ENCODE results near the gene IL34.
"Not testable (repeated sequence)": the region's sequence is repeated elsewhere in the genome, so short reads cannot be mapped to it uniquely, and the experiment has no call there.

The IL34 gene

GRCh38 chr16:70659546-70659945 lies 13.2 kb downstream of the IL34 start:
- no peak for DNase-seq (ENCODE audit: low read depth)

GRCh38 chr16:70659953-70660671 lies 13.8 kb downstream of the IL34 start:
- no peak for DNase-seq (ENCODE audit: low read depth)

GRCh38 chr16:70660672-70661350 lies 14.5 kb downstream of the IL34 start:
- DNase-seq (ENCODE audit: low read depth) = no peak

DNA sequence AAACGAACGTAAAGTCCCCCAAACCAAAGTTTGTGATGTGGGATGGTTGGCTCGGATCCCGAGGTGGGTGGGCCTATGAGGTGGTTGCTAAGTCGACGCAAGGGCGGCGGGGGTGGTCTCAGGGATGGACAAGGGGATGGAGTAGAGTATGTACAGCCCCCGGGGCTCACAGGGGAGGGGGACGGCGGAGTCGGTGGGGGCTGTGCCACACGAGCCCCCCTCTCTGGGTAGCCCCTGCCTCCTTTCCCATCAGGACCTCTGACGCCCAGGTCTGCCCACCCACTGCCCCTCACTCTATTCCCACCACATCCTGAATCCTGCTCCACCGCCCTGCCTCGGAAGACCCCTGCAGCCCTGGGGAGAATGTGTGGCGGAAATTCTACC lies 15.2 kb downstream of the IL34 start:
- DNase-seq (ENCODE audit: low read depth) = no peak

DNA sequence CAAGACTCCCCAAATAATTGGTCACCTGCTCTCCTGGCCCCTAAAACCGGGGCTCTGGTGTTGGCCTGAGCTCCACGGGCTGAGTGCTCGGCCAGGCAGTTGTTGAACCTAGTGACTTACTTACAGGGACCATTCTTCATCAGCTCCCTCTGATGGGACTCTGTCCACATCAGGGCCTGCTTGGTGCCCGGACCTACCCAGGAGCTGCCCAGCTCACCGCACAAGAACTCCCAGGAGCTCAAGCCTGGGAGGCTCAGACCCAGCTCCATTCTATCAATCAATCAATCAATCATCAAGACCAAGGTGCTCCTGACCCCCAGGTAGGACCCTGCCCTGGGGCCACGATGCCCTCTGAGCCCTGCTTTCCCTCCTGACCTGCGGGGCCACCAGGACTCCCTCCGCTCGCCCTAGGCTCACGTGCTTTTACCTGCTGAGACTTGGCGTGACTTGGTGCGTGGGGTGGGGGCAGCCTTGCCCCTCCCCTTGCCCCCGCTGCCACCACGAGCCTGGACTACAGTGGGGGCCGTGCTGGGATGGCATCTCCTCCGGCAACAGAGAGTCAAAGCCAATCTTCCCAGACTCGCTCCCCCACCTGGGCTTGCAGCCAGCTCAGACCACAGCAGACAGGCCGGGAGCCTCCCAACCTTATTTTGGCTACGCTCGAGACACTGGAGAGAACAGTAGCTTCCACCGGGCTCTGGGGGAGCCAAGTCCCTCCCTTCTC lies 15.7 kb downstream of the IL34 start:
- DNase-seq (ENCODE audit: low read depth) = no peak

DNA sequence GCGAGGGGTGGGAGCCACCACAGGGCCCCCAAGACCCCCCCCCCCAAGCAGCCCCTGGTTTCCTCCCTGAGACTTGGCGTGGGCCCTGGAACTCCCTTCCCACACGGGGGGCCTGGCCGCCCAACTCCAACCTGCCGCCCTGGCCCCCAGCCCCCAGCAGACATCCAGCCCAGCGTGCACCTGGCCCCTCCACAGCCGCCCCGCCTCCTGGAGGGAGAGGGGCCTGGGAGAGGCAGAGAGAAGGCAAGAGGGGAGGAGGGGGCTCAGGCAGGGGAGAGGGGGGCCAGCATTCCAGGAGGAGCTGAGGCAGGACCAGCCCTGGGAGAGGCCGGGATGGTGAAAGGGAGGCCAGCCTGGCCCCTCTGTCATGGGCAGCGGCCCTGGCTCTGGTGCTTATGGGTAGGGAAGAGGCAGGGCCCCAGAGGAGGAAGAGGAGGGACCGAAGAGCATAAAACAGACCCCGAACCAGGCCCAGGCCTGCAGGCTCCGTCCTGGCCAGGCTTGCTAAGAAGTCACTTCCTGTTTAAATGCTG lies 16.7 kb downstream of the IL34 start:
- DNase-seq (ENCODE audit: low read depth) = no peak

DNA sequence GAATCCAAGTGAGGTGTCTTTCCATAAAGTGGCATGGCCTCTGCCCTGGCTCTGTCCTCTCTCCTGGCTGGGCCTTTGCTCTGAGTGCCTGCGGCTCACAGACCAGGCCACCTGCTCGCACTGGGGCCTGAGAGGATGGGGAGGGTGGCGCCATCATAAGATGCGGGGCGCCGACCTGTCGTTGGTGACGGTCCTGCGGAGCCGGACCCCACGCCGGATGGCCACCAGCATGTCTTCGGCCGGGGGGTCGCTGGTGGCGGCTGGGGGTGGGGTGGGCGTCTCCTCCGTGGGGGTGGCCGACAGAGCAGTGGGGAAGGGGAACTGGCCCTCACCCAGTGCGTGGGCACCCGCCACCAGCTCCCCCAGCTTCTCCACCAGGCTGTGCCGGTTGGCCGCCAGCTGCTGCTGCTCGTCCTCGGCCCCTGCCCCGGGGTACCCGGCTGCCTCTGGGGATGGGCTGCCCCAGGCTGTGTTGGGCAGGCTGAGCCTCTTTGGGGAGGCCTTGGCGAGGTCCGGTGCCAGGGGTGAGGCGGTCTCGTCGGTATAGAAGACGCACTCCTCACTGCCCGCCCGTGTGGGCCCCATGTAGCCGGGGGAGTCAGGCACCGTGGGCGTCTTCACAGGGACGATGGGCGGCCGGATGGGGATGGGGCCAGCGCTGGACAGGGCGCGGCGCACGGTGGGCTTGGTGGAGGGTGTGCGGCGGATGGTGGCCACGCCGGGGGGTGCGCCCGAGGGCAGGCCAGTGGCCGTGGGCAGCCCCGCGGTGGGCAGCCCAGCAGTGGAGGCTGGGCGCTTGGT lies 17.4 kb downstream of the IL34 start:
- DNase-seq (ENCODE audit: low read depth) = no peak

GRCh38 chr16:70664325-70665112 lies 18.2 kb downstream of the IL34 start:
- DNase-seq (ENCODE audit: low read depth) = no peak

DNA sequence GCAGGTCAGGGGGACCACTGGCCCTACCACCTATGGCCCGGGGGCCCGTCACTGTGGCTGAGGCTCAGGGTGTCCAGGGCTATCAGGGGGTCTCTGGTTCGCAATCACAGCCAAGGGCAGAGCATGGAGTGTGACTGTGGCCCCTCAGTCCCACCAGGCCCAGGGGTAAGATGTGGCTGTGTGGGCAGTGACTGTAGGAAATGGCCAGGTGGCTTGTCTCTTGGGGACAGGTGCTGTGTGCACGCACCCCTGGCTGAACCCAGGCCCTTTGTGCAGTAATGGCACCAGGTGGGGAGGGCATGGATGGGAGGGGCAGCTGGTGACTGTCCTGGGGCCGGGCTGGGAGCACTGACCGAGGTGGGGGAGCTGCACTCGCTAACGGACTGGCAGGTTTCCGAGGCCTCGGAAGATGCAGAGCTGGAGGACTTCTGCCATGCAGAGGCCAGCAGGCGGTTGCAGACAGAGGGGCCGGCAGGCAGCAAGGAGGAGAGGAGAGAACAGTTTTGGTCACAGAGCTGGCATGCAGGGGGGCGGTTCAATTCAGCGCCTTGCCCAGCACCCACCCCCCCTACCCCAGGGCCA lies 18.8 kb downstream of the IL34 start:
- DNase-seq (ENCODE audit: low read depth) = no peak

DNA sequence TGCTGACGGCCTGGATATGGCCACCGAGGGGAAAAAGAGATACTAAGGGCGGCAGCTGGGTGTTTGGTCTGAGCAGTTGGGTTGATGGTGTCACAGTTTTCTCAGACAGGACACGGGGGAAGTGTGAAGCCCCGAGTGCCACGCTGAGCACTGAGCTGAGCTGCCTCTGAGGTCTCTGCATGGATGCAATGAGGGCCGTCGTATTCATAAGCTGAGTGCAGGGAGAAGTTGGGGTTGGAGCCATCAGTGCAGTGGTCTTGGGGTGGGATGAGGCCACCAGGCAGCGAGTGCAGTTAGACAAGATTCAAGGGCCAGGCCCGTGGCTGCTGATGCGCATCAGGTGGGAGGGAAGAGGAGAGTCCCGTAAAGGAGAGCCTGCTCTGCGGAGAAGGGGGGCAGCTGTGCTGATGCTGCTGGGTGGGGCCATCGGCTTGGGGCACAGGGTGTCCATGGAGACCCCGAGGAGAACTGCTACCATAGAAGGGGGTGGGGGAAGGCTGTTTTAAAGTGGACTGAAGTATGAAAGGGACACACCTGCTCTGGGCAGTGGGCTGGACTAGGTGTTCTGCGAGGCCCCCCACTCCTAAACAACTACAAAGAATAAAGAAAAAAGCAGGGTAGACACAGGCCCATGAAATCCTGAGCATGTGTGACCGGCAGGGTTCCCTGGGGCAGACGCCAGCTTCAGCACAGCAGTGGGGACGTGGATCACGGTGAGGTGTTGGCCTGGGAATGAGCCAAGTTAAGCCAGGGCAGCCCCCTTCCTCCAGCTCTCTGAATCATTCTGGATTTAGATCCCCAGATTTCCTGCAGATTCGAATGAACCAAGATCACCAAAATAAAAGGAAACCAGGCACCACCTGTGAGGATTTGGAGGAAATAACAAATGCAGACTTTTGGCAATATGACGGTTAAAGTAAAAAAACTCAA lies 19.7 kb downstream of the IL34 start:
- DNase-seq (ENCODE audit: low read depth) = no peak

DNA sequence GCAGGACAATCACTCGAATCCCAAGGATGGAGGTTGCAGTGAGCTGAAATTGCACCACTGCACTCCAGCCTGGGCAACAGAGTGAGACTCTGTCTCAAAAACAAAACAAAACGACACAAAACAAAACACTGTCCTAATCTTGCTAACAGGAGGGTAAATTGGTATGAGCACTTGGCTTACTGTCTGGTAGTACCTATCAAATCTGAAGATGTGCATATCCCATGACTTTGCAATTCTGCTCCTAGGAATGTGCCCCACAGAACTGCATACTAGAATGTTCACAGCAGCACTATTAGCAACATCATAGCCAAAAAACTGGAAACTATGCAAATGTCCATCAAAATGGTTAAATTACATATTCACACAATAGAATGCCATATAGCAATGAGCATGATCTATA lies 23.8 kb downstream of the IL34 start:
- DNase-seq (ENCODE audit: low read depth) = no peak

DNA sequence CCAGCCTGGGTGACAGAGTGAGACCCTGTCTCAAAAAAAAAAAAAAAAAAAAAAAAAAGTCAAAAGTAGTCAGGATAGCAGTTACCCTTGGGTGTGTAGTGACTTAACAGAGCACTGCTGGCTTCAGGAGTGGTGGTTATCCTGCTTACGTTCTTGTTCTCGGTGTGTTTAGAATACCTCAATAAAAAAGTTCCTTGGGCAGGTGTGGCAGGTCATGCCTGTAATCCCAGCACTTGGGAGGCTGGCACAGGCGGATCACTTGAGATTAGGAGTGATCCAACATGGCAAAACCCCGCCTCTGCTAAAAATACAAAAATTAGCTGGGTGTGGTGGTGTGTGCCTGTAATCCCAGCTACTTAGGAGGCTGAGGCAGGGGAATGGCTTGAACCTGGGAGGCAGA lies 24.6 kb downstream of the IL34 start:
- DNase-seq (ENCODE audit: low read depth) = not testable (repeated sequence)

GRCh38 chr16:70674221-70675014 lies 28.1 kb downstream of the IL34 start:
- DNase-seq (ENCODE audit: low read depth) = no peak

DNA sequence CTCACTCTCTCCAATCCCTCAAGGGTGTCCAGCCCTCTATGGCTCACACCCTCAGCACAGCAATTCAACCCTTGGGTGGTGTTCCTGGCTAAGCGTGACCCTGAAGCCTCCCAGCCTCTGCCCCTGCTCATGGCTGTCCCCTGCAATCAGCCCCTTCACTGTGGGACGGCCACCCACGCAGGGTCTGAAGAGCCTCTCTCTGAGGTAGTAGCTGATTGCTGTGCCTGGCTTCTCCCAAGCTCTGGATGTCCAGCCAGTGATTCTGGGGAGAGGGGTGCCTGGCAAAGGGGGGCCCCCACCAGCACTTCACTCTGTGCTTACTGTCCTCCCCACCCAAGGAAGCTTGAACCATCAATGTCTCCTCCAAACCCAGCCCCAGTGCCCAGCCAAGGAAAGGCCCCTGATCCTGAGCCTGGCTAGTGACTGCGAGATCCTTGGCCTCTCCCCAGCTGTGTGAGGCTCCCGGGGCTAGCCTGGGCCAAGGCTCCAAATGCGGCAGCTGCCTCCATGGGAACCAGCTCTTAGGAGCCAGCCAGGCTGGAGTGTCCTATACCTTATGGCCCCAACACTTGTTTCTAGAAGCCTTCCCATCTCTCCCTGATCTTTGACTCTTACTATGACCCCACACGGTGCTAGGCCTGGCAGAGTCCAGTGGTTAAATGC lies 29.6 kb downstream of the IL34 start:
- DNase-seq (ENCODE audit: low read depth) = no peak

DNA sequence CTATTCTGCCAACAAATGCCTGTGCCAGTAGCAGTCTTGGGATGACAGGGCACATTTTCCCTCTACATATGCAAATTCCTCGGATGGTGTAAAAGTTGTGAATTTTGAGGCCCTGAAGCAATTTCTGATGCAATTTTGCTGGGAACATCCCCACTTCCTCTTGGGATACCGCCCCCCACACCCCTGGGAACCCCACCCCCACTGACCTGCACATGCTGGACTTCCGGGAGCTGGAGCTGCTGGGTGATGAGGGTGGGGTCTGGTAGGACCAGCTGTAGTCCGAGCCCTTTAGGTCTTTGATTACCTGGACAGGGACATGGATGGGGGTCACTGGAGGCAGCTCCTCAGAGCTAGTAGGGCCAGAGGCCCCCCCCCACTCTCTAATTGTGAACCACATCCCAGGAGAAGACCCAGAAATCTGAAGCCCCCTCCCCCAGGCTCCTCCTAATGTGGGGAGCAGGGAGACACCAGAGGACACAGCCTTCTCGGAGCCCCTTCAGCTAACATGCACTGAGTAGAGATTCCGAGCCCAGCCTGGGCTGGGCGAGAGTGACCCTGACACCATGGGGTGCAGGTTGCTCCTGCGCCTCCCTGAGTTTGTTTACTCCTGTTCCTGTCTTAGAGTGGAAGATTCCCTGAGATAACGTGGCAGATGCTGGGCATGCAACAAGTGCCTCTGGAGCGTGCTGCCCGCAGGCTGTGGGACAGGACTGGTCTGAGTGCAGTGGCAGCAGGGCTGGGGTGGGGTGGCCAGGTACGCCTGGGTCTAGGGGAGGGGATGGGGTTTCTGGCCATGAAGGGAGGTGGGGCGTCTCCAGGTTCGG lies 30.5 kb downstream of the IL34 start:
- no peak for DNase-seq (ENCODE audit: low read depth)

- DNase-seq (ENCODE audit: low read depth) = no peak
Observed at GRCh38 chr16:70677499-70678120, 31.3 kb downstream of the IL34 start.

All from activated gamma-delta T cell treated with anti-CD3 and anti-CD28 coated beads, Interleukin-2, amount 50 U/mL, for 16 hours (primary cell).